ENCODE measurements around the gene VWA8.

VWA8 gene

GRCh38 chr13:41696163-41697003, 264.5 kb downstream of the VWA8 start (continued):
- TF ChIP-seq PRDM4 (tag by site-specific recombination; IDR thresholded peaks at IDR 0.05) = peak; percentile 70
- no peak for TF ChIP-seq PBX3 (CRISPR knock-in tag; IDR thresholded peaks at IDR 0.05)
- TF ChIP-seq ZNF530 (tag by site-specific recombination; IDR thresholded peaks at IDR 0.05; ENCODE audit: low read depth) = no peak
- no peak for TF ChIP-seq ZNF549 (tag by site-specific recombination; IDR thresholded peaks at IDR 0.05)
- TF ChIP-seq, protein P1, sequence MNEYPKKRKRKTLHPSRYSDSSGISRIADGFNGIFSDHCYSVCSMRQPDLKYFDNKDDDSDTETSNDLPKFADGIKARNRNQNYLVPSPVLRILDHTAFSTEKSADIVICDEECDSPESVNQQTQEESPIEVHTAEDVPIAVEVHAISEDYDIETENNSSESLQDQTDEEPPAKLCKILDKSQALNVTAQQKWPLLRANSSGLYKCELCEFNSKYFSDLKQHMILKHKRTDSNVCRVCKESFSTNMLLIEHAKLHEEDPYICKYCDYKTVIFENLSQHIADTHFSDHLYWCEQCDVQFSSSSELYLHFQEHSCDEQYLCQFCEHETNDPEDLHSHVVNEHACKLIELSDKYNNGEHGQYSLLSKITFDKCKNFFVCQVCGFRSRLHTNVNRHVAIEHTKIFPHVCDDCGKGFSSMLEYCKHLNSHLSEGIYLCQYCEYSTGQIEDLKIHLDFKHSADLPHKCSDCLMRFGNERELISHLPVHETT (tag by site-specific recombination; IDR thresholded peaks at IDR 0.05) = peak; percentile 90
- no peak for TF ChIP-seq ZNF211 (tag by site-specific recombination; IDR thresholded peaks at IDR 0.05; ENCODE audit: low read depth)
- TF ChIP-seq REPIN1 (tag by site-specific recombination; IDR thresholded peaks at IDR 0.05; ENCODE audit: low read depth) = no peak
- TF ChIP-seq, protein P2, sequence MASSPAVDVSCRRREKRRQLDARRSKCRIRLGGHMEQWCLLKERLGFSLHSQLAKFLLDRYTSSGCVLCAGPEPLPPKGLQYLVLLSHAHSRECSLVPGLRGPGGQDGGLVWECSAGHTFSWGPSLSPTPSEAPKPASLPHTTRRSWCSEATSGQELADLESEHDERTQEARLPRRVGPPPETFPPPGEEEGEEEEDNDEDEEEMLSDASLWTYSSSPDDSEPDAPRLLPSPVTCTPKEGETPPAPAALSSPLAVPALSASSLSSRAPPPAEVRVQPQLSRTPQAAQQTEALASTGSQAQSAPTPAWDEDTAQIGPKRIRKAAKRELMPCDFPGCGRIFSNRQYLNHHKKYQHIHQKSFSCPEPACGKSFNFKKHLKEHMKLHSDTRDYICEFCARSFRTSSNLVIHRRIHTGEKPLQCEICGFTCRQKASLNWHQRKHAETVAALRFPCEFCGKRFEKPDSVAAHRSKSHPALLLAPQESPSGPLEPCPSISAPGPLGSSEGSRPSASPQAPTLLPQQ (tag by site-specific recombination; IDR thresholded peaks at IDR 0.05) = peak; percentile 58
- peak; percentile 98 for TF ChIP-seq BCL6B (tag by site-specific recombination; IDR thresholded peaks at IDR 0.05)
- TF ChIP-seq ZNF175 (tag by site-specific recombination; IDR thresholded peaks at IDR 0.05) = no peak
- no peak for TF ChIP-seq ZNF214 (tag by site-specific recombination; IDR thresholded peaks at IDR 0.05; ENCODE audit: borderline replicate concordance)
- TF ChIP-seq, protein P3, sequence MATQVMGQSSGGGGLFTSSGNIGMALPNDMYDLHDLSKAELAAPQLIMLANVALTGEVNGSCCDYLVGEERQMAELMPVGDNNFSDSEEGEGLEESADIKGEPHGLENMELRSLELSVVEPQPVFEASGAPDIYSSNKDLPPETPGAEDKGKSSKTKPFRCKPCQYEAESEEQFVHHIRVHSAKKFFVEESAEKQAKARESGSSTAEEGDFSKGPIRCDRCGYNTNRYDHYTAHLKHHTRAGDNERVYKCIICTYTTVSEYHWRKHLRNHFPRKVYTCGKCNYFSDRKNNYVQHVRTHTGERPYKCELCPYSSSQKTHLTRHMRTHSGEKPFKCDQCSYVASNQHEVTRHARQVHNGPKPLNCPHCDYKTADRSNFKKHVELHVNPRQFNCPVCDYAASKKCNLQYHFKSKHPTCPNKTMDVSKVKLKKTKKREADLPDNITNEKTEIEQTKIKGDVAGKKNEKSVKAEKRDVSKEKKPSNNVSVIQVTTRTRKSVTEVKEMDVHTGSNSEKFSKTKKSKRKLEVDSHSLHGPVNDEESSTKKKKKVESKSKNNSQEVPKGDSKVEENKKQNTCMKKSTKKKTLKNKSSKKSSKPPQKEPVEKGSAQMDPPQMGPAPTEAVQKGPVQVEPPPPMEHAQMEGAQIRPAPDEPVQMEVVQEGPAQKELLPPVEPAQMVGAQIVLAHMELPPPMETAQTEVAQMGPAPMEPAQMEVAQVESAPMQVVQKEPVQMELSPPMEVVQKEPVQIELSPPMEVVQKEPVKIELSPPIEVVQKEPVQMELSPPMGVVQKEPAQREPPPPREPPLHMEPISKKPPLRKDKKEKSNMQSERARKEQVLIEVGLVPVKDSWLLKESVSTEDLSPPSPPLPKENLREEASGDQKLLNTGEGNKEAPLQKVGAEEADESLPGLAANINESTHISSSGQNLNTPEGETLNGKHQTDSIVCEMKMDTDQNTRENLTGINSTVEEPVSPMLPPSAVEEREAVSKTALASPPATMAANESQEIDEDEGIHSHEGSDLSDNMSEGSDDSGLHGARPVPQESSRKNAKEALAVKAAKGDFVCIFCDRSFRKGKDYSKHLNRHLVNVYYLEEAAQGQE (tag by site-specific recombination; IDR thresholded peaks at IDR 0.05) = no peak
- TF ChIP-seq PATZ1 (tag by site-specific recombination; IDR thresholded peaks at IDR 0.05) = peak; percentile 38; the same call in 1 of the 2 replicates
- peak; percentile 91 for TF ChIP-seq OSR2 (tag by site-specific recombination; IDR thresholded peaks at IDR 0.05)
- TF ChIP-seq ZNF24 (tag by site-specific recombination; IDR thresholded peaks at IDR 0.05) = peak; percentile 93
- no peak for TF ChIP-seq EGR2 (tag by site-specific recombination; IDR thresholded peaks at IDR 0.05; ENCODE audit: low read depth)
